KMS-11 (cell line): ENCODE measurements around the gene YIF1A.
"Not testable (repeated sequence)": the region's sequence is repeated elsewhere in the genome, so short reads cannot be mapped to it uniquely, and the experiment has no call there.

Source experiments
- H2AFZ ChIP-seq: fragments of 200-600 bp; sonication (generic); 2 replicates; pipeline ENCODE4 v1.6.1; 2016; ENCODE audit warnings: antibody characterized with exemption, mixed run types, low read depth
- H3K27ac ChIP-seq: fragments of 200-600 bp; sonication (generic); 2 replicates; pipeline ENCODE4 v1.6.1; 2016; ENCODE audit warnings: mild to moderate bottlenecking, mixed run types
- H3K27me3 ChIP-seq: fragments of 200-600 bp; sonication (generic); 2 replicates; pipeline ENCODE4 v1.6.1; 2017; ENCODE audit warnings: mild to moderate bottlenecking, low read depth, mixed run types, moderate library complexity; ENCODE audit not compliant: insufficient read depth
- H3K36me3 ChIP-seq: fragments of 200-600 bp; sonication (generic); 2 replicates; pipeline ENCODE4 v1.6.1; 2017; ENCODE audit warnings: mild to moderate bottlenecking, mixed run types; ENCODE audit not compliant: insufficient read depth
- H3K4me1 ChIP-seq: fragments of 200-600 bp; sonication (generic); 2 replicates; pipeline ENCODE4 v1.6.1; 2016; ENCODE audit warnings: mild to moderate bottlenecking, low read depth, mixed run types; ENCODE audit not compliant: poor library complexity, severe bottlenecking
- H3K4me2 ChIP-seq: fragments of 200-600 bp; sonication (generic); 2 replicates; pipeline ENCODE4 v1.7.0; 2016; ENCODE audit warnings: mild to moderate bottlenecking, mixed run types
- H3K4me3 ChIP-seq: fragments of 200-600 bp; sonication (generic); IDR thresholded peaks from 2 replicates; pipeline ENCODE4 v1.6.1; 2017; ENCODE audit warnings: low read depth, low read length, mixed read lengths; ENCODE audit not compliant: insufficient read depth
- H3K79me2 ChIP-seq: fragments of 200-600 bp; sonication (generic); 2 replicates; pipeline ENCODE4 v1.6.1; 2016; ENCODE audit warnings: low read depth, mixed run types; ENCODE audit not compliant: insufficient read depth
- H3K9ac ChIP-seq: fragments of 200-600 bp; sonication (generic); 2 replicates; pipeline ENCODE4 v1.6.1; 2016; ENCODE audit warnings: mild to moderate bottlenecking, mixed run types
- H4K20me1 ChIP-seq: fragments of 200-600 bp; sonication (generic); 2 replicates; pipeline ENCODE4 v1.6.1; 2016; ENCODE audit warnings: mild to moderate bottlenecking, mixed run types; ENCODE audit not compliant: insufficient read depth
- TF ChIP-seq, protein P1 (sequence below): fragments of 200-600 bp; sonication (generic); conservative IDR thresholded peaks from 2 replicates; pipeline ENCODE4 v1.6.1; 2017; ENCODE audit warnings: low read depth, mild to moderate bottlenecking, antibody characterized with exemption, low read length, moderate library complexity, mixed read lengths

YIF1A gene

DNA sequence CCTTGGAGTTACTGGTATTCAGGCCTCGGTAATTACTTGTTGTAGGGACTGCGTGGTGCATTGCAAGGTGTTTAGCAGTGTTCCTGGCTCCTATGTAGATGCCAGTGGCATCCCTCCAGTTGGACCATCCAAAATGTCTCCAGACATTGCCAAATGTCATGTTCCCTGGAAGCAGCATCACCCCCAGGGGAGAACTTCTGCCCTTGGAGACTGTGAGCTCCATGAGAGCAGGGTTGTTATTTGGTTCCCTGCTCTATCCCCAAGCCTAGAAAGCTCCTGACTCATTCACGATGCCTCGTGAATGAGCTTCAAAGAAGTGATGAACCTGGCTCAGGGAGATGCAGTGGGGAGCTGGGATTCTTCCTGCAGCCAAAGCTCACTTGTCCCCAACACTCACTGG lies 32.7 kb upstream of the YIF1A start:
- no peak overlapping the region for H3K4me2 ChIP-seq
- no peaks in the 10 kb centered on the region for H3K27me3 ChIP-seq
- TF ChIP-seq, protein P1, sequence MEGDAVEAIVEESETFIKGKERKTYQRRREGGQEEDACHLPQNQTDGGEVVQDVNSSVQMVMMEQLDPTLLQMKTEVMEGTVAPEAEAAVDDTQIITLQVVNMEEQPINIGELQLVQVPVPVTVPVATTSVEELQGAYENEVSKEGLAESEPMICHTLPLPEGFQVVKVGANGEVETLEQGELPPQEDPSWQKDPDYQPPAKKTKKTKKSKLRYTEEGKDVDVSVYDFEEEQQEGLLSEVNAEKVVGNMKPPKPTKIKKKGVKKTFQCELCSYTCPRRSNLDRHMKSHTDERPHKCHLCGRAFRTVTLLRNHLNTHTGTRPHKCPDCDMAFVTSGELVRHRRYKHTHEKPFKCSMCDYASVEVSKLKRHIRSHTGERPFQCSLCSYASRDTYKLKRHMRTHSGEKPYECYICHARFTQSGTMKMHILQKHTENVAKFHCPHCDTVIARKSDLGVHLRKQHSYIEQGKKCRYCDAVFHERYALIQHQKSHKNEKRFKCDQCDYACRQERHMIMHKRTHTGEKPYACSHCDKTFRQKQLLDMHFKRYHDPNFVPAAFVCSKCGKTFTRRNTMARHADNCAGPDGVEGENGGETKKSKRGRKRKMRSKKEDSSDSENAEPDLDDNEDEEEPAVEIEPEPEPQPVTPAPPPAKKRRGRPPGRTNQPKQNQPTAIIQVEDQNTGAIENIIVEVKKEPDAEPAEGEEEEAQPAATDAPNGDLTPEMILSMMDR, result no peak
- no peak overlapping the region for H3K9ac ChIP-seq
- H3K36me3 ChIP-seq, result no peaks in the 10 kb centered on the region
- H3K4me3 ChIP-seq, result no peak overlapping the region
- H3K4me1 ChIP-seq, result peaks cover 4% of the 10 kb centered on the region
- no peak overlapping the region for H3K27ac ChIP-seq
- no peaks in the 10 kb centered on the region for H4K20me1 ChIP-seq
- H2AFZ ChIP-seq, result no peak overlapping the region
- H3K79me2 ChIP-seq, result no peaks in the 10 kb centered on the region

DNA sequence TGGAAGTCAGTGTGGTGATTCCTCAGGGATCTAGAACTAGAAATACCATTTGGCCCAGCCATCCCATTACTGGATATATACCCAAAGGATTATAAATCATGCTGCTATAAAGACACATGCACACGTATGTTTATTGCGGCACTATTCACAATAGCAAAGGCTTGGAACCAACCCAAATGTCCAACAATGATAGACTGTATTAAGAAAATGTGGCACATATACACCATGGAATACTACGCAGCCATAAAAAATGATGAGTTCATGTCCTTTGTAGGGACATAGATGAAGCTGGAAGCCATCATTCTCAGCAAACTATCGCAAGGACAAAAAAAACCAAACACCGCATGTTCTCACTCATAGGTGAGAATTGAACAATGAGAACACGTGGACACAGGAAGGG lies 31.8 kb upstream of the YIF1A start:
- H3K79me2 ChIP-seq, H3K4me3 ChIP-seq, H3K36me3 ChIP-seq, H3K9ac ChIP-seq, H3K27me3 ChIP-seq, H2AFZ ChIP-seq, H3K4me1 ChIP-seq, H3K4me2 ChIP-seq, H4K20me1 ChIP-seq, H3K27ac ChIP-seq: not testable (repeated sequence)

DNA sequence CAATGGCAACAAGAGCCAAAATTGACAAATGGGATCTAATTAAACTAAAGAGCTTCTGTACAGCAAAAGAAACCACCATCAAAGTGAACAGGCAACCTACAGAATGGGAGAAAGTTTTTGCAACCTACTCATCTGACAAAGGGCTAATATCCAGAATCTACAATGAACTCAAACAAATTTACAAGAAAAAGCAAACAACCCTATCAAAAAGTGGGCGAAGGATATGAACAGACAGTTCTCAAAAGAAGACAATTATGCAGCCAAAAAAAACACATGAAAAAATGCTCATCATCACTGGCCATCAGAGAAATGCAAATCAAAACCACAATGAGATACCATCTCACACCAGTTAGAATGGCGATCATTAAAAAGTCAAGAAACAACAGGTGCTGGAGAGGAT lies 31.3 kb upstream of the YIF1A start:
- H3K79me2 ChIP-seq, H4K20me1 ChIP-seq, H3K4me3 ChIP-seq, H3K4me1 ChIP-seq, H3K36me3 ChIP-seq, H2AFZ ChIP-seq, H3K27ac ChIP-seq, H3K4me2 ChIP-seq, H3K9ac ChIP-seq, H3K27me3 ChIP-seq: not testable (repeated sequence)

DNA sequence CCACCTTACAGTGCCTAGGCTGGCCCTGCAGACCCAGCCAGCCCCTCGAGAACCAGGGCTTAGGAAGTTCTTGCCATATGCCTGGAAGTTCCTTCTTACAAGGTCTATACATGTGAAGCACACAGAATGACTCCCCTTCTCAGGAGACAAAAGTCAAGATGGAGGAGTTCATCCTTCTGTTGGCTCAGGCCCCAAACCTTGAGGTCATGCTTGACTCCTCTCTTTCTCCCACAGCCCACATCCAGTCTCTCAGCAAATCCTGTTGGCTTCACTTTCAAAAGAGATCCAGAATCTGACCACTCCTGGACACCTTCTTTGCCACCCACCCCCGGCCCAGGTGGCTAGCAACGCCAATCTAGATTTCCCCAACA lies 29.6 kb upstream of the YIF1A start:
- Histone ChIP-seq H4K20me1 (no peaks in the 10 kb centered on the region), H3K4me2 (no peak overlapping the region), H3K4me3 (no peak overlapping the region), H3K4me1 (peaks cover 4% of the 10 kb centered on the region), H3K27me3 (peaks cover 2% of the 10 kb centered on the region; the same call in 1 of the 2 replicates), H3K27ac (no peak overlapping the region), H3K36me3 (no peaks in the 10 kb centered on the region), H3K79me2 (no peaks in the 10 kb centered on the region), H2AFZ (no peak overlapping the region), H3K9ac (no peak overlapping the region)
- TF ChIP-seq, protein P1, result no peak

DNA sequence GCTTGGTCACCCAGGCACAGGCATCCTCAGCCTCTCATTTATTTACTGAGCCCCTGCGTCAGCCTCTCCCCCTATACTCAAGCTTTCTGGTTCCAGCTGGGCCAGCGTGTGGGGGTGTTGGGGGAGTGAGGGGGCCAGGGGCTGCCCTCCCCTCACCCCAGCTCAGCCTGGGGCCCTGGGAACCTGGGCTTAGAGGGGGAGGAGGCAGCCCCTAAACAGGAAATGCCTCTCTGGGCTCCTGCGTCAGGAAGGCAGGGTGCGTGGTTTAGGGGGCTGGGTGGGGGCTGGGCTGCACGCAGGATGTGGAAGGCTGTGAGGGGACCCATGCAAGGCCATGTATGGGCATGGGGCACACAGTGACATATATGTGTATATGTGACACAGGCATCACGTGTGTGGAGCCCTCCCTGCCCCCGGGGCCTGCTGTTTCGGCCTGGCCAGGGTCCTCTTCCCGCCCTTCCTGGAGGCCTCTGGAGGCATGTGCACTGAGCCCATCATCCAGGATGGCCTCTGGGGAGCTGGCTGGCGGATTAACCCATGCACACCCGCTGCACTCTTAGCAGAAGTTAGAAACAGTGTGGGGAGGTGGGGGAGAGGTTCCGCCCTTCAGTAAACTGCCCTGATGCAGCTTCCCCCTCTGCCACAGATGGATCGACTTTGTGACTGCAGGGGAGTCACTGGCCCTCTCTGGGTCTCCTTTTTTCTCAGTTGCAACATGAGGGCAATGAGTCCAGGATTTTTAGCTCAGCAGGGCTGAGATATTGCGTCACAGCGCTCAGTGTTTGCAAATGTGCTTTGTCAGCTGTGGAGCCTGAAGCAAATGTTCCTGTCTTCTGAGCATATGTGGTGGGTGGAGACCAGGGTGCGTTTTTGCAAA lies 29.0 kb upstream of the YIF1A start:
- TF ChIP-seq, protein P1, result no peak
- H3K27ac ChIP-seq, result no peak overlapping the region
- H3K79me2 ChIP-seq, result no peaks in the 10 kb centered on the region
- no peaks in the 10 kb centered on the region for H4K20me1 ChIP-seq
- H2AFZ ChIP-seq, result no peak overlapping the region
- peaks cover 4% of the 10 kb centered on the region for H3K4me1 ChIP-seq
- no peak overlapping the region for H3K4me2 ChIP-seq
- no peak overlapping the region for H3K4me3 ChIP-seq
- H3K27me3 ChIP-seq, result peaks cover 2% of the 10 kb centered on the region; the same call in 1 of the 2 replicates
- H3K9ac ChIP-seq, result no peak overlapping the region
- H3K36me3 ChIP-seq, result no peaks in the 10 kb centered on the region
